SU-DHL-6 (cell line): ENCODE measurements around the gene FOXI2.

Experiments
- EZH2phosphoT487 ChIP-seq: fragments of 200-600 bp; sonication (generic), shearing (Covaris generic); conservative IDR thresholded peaks from 2 replicates; pipeline ENCODE4 v1.6.1; 2018; ENCODE audit warnings: mild to moderate bottlenecking, antibody characterized with exemption, low read length, moderate library complexity, mixed read lengths
- TF ChIP-seq, protein P1 (sequence below): fragments of 200-600 bp; sonication (generic); IDR thresholded peaks from one replicate; pipeline ENCODE4 v1.5.1; 2017; ENCODE audit warnings: antibody characterized with exemption, mild to moderate bottlenecking, low read length, moderate library complexity; ENCODE audit not compliant: insufficient read depth, poor library complexity, severe bottlenecking

DNA sequence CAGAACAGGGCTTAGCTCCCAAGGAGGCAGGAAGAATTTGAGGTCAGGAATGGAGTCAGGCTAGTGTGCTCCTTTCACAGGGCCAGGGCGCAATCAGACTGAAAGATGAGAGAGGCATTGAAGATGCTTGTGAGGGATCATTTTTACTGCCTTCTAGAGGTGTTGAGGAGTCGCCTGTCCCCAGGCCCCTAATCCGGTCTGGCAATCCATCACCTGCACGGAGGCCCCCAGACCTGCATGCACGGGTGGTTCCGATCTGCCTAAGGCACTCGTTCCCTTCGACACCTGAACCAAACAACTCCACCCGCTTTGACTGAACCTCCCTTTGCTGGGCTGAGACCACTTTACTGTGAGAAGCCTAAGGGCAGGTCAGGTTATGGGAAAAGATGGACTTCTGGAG lies 8.0 kb downstream of the FOXI2 start:
- TF ChIP-seq, protein P1, sequence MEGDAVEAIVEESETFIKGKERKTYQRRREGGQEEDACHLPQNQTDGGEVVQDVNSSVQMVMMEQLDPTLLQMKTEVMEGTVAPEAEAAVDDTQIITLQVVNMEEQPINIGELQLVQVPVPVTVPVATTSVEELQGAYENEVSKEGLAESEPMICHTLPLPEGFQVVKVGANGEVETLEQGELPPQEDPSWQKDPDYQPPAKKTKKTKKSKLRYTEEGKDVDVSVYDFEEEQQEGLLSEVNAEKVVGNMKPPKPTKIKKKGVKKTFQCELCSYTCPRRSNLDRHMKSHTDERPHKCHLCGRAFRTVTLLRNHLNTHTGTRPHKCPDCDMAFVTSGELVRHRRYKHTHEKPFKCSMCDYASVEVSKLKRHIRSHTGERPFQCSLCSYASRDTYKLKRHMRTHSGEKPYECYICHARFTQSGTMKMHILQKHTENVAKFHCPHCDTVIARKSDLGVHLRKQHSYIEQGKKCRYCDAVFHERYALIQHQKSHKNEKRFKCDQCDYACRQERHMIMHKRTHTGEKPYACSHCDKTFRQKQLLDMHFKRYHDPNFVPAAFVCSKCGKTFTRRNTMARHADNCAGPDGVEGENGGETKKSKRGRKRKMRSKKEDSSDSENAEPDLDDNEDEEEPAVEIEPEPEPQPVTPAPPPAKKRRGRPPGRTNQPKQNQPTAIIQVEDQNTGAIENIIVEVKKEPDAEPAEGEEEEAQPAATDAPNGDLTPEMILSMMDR, result no peak
- no peak for TF ChIP-seq EZH2phosphoT487
